RCC 7860 (cell line): ENCODE data around the gene PRRC2B.
"Not testable (repeated sequence)": the region's sequence is repeated elsewhere in the genome, so short reads cannot be mapped to it uniquely, and the experiment has no call there.

Experiments used
- DNase-seq: peaks from one replicate; pipeline ENCODE4 v3.0.0-alpha.2; 2015; ENCODE audit warnings: low spot score
- FAIRE-seq: peaks from 2 replicates; lab custom pipeline; 2012; peaks lifted over from hg19 to GRCh38; lab: Jason Lieb, UNC

PRRC2B gene

GRCh38 chr9:131432597-131433301 lies 38.9 kb downstream of the PRRC2B start:
- peak; percentile 42 for DNase-seq
- no peak for FAIRE-seq

DNA sequence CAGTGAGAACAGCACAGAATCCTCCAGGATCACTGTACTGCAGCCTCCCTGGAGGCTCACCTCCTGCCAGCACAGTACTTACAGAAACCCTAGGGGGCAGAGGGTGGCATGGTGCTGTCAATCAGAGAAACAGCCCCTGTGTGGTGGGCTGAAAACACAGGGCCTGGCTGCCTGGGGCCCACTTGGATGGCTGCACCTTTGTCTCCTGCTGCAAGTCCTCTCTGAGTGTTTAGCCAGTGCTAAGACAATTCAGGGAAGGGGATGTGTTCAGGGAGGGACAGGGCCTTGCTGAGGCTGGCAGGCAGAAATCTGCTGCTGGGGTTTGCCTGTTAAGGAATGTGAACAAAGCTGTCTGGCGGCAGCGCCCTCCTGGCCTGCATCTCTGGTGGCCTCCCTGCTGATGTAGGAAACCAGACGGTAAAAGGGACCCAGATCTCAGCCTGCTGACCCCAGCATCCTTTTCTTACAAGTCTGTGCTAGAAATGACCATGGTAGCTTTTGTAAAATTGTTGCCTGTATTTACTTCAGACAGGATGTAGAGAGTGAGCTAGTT lies 39.5 kb downstream of the PRRC2B start:
- no peak for DNase-seq
- no peak for FAIRE-seq

DNA sequence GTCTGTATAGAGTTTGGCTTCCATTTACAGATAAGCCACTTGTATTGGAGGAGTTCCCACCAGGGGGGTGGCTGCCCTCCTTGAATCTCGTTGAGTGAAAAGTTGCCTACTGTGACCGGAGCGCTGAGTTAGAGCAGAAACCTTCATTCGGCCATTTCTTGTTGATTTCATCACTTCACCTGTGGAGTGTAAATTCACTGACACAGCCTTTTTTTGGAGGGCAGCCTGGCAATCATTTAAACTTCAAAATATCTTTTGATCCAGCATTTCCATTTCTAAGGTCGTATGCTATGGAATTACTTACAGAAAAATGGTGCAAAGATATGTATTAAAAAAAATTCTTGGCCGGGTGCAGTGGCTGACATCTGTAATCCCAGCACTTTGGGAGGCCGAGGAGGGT lies 40.8 kb downstream of the PRRC2B start:
- no peak for DNase-seq
- no peak for FAIRE-seq

GRCh38 chr9:131436376-131436775 lies 42.5 kb downstream of the PRRC2B start:
- no peak for FAIRE-seq
- DNase-seq: no peak

GRCh38 chr9:131436865-131437271 lies 43.0 kb downstream of the PRRC2B start:
- FAIRE-seq (no peak), DNase-seq (no peak)

- FAIRE-seq (no peak), DNase-seq (no peak)
Measured at GRCh38 chr9:131438190-131438589, 44.3 kb downstream of the PRRC2B start.

- FAIRE-seq: no peak
- DNase-seq: no peak
Measured at GRCh38 chr9:131439224-131439623, 45.3 kb downstream of the PRRC2B start.

DNA sequence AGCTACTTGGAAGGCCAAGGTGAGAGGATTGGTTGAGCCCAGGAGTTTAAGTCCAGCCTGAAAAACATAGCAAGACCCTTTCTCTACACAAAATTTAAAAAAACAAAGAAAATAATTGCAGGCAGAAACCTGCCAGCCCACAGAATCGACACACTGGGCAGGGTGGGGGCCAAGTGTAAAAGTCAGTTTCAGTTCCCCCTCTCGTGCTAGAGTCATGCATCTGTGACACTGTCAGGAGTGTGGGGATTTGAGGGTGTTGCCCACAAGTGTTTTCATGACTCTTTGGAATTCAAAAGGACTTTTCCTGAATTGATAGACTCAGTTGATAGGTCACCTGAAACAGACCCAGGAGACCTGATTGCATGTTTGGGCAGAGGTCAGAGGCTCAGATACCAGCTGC lies 47.6 kb downstream of the PRRC2B start:
- FAIRE-seq (no peak), DNase-seq (no peak)

DNA sequence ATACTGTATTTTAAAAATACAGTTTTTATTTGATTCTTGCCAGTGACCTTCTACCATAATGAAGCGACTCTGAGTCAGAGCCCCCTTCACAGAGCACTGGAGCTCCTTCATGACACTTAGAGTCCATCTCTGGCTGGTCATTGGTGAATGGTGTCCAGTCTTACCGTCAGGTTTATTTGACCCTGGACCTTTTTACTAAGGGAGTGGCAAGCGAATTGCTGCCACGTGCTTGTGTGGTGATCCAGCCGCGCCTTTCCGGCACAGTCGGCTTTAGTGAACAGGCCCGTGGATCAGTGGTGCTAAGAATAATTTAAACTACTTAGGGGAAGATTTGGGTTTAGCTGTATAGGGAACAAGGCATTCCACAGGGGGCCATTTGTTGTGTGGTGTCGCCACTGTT lies 48.5 kb downstream of the PRRC2B start:
- no peak for FAIRE-seq

DNA sequence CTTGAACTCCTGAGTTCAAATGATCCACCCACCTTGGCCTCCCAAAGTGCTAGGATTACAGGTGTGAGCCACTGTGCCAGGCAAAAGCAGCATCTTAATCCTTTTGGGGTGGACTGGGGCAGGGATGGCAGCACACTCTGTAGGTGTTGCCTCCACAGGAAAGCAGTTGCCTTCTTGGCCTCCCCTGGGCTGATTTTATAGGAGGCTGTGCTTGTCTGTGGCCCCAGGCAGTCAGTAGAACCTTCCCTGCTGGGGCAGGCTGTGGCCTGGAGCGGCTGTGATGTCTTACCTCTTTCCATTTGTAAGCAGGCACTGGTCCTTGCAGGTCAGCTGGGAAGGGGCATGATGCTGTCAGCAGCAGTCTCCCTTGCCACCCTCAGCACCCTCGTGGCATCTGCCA lies 49.8 kb downstream of the PRRC2B start:
- no peak for DNase-seq
- no peak for FAIRE-seq

More for the DNA sequence above, 48.5 kb downstream of the PRRC2B start:
- DNase-seq: no peak

DNA sequence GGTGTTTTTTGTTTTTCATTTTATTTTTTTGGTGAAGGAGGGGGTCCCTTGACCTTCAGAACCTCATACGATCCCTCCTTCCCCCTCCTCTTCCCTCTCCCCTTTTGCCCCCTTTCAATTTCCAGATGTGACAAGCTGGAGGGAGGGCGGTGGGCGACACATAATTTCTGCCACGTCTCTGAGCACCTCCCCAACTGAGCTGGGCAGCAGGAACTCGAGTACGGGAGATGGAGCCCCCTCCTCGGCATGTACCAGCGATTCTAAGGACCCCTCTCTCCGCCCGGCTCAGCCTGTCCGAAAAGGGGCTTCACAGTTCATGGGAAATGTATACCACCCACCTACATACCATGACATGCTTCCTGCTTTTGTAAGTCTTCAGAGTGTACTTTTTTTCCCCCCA lies 52.4 kb downstream of the PRRC2B start:
- FAIRE-seq (no peak), DNase-seq (no peak)

DNA sequence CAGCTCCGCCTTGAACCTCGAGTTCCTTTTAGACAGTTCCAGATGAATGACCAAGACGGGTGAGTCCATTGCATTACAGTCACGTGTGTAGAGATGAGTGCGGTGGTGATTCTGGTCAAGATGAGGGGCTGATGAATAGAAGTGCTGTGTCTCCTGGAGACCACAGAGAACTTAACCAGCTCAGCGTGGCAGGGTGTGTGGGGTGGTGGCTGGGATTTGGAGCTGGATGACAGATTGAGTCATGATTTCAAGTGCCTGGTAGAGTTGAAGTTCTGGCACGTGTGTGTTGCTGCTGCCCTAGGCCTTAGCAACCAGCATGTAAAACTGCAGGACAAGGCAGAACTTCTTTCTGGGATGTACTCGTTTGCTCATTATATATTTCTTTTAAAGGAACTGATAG lies 53.3 kb downstream of the PRRC2B start:
- DNase-seq (no peak), FAIRE-seq (no peak)

- DNase-seq: no peak
- FAIRE-seq: no peak
Measured at GRCh38 chr9:131447600-131447999, 53.7 kb downstream of the PRRC2B start.

DNA sequence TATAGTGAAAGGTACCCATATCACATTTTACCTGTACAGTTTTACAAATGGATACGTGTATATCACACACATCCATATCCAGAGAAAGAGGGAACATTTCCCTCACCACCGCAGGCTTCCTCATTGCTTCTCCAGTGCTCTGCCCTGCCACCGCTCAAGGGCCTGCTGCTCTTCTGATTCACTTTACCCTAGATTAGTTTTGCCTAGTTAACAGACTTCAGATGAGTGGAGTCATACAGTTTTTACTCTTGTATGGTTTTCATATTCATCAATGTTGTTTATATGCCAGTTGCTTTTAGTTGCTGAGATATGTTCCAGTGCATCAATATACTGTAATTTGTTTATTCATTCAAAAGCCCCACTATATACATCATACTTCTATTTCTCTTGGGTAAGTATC lies 54.9 kb downstream of the PRRC2B start:
- no peak for DNase-seq
- no peak for FAIRE-seq

DNA sequence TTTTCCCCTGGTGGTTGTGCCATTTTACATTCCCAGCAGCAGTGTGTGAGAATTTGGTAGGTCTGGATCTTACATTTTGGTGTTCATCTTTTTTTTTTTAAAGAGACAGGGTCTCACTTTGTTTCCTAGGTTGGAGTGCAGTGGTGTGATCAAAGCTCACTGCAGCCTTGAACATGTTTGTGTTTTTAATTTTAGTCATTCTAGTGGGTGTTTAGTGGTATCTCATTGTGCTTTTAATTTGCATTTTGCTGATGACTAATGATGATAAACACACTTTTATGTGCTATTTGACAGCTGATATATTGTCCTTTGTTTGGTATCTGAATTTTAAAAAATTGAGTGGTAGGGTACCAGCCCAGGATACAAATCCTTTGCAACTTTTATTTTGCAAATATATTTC lies 55.4 kb downstream of the PRRC2B start:
- DNase-seq (no peak), FAIRE-seq (no peak)

- FAIRE-seq: no peak
- no peak for DNase-seq
Measured at GRCh38 chr9:131454028-131454427, 60.1 kb downstream of the PRRC2B start.

GRCh38 chr9:131455655-131456054 lies 61.8 kb downstream of the PRRC2B start:
- not testable (repeated sequence) for FAIRE-seq, DNase-seq

DNA sequence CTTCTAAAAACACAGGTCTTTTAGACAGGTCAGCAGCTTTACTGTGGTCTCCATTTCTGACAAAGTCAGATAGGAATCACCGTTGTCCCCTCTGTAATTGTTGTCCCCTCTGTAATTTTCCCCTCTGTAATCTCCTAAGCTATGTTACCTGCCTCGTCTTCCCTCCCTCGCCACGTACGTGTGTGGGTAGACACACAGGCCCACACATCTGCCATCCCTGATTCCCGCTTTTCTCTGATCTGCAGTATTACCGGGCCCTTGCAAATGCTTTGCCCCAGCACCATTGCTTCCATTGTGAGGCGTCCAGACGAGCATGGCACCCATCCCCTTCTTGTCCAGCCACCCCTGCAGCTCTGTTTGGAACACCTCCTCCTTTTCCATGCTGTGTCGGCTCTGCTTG lies 63.9 kb downstream of the PRRC2B start:
- no peak for DNase-seq
- no peak for FAIRE-seq

- FAIRE-seq: no peak
- no peak for DNase-seq
Measured at GRCh38 chr9:131459056-131459455, 65.2 kb downstream of the PRRC2B start.

DNA sequence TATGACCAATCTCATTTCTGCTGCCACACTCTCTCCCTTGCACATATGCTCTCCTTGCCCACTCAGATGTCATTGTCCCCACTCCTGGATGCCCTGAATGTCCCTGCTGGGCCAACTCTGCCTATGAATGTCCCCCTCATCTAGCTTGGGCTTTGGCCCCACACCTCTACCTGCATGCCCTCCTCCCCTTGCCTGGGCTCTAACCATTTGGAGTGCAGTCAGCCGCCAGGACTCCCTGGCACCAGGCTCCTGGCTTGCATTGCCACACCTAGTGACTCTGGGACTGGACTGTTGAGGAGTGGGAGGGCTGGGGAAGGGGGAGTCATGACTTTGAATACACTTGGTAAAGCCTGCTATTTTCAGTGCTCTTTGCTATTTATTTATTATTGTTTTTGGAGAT lies 67.3 kb downstream of the PRRC2B start:
- no peak for DNase-seq
- FAIRE-seq: no peak

DNA sequence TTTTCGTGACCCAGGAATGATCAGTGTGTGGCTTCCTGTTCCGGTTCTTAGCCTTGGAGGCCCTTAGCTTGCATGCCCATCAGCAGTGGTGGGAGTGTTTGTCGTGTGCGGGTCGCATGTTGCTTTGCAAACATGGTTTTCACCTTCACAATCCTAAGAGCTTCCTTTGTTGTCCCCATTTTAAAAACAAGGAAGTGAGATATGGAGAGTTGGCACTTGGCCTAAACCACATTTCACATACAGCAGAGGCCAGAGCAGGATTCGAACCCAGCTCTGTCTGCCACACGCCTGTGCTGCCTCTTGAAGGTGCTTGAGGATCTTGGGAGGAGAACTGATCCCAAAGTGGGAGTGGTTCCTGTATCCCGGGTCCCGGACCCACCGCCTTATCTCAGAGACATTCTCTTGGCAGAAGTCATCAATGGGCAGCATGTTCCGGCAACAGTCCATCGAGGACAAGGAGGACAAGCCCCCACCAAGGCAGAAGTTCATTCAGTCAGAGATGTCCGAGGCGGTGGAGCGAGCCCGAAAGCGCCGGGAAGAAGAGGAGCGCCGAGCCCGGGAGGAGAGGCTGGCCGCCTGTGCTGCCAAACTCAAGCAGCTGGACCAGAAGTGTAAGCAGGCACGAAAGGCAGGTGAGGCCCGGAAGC lies 70.6 kb downstream of the PRRC2B start:
- no peak for DNase-seq
- no peak for FAIRE-seq

- FAIRE-seq: no peak
- no peak for DNase-seq
Measured at GRCh38 chr9:131465401-131465800, 71.5 kb downstream of the PRRC2B start.
